Fibroblast of the conjunctiva (primary cell): ENCODE results near the gene BAHCC1.
"Not testable (repeated sequence)": the region's sequence is repeated elsewhere in the genome, so short reads cannot be mapped to it uniquely, and the experiment has no call there.

Experiments used
- DNase-seq: peaks from one replicate; pipeline ENCODE4 v3.0.0-alpha.2; 2010; ENCODE audit warnings: low read depth

The BAHCC1 gene

DNA sequence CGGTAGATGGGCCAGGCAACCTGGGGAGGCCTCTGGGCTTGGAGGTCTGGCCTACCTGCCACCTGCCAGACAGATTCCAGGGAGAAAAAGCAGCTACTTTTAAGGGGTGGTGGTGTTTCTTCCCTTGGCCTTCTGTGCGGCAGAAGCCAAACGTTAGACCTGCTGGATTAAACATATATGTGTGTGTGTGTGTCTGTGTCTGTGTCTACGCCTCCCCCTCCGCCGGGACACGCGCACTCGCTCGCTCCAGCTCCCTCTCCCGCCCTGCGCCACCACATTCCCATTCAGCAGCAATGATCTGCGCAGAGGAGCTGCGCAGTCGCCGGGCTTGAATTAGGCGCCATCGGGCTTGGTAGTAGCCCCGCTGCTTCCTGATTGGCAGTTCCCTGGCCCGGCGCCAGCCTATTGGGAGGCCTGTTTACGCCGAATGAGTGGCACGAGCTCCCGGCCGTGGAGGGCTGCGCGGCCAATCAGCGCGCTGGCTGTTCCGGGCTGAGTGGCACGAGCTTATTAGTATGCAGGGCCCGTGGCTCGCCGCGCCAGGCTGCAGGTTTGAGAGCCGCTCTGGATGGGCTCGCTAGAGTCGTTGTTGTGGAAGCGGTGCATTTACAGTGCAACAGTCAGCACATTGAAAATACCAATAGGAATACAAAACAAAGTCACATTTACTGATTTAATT lies at the start of gene BAHCC1:
Gene BAHCC1, plus strand, starts transcription at position 537 of the 679 bp plus-strand sequence. CDS start 4,283 bp downstream, outside the sequence.
- peak; percentile 100 for DNase-seq

DNA sequence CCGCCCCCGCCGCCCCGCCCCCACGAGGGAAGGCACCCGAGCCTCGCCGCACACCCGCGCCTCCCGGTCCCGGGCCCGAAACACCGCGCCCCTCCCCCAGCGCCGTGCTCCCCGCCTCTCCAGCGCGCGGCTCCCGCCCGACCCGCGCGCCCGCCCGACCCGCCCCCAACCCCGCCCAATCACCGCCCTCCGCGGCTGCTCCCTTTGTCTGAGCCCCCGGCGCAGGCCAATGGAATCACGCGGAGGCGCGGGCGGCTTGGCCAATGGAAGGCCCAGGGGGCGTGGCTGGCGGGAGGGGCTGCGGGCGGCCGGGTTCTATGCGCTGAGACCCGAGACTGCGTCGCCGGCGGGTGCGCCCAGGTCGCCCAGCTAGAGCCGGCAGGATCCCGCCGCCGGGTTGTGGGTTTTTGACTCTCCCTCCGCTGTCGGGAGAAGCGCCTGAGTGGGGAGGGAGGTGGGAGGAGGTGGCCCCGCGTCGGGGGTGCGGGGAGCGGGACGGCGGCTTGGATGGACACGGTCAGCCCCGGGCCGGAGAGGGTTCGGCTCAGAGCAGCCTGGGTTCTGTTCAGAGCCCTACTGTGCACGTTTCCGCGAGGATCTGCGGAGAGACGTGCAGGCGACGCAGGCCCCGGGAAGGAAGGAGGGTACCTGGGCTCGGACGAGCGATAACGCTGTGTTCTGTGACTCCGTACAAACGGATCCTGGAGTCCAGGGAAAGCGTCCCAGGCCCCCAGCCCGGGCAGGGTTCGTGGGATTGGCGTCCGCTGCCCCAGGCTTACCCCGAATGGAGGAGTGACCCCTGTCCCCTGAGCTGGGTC lies 49.0 kb upstream of the BAHCC1 start:
- peak; percentile 90 for DNase-seq

DNA sequence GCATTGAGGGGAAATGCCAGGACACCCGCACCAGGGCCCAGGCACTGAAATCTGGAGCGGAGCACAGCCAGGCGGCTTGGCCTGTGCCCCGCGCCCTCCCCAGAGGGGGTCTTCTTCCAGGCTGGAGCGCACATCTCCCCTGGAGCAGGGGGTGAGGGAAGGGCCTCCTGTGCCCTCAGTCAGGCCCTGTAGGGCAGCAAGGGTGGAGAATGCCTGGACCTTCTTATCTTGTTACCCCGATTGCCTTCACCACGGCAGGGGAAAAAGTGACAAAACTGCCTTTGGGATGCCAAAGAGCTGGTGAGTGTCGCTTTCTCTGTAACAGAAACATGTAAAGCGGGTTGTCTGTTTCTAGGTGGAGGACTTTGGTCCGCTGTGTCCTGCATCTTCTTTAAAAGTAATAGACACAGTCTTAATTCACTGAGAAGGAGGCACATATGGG lies 48.3 kb upstream of the BAHCC1 start:
- no peak for DNase-seq

DNA sequence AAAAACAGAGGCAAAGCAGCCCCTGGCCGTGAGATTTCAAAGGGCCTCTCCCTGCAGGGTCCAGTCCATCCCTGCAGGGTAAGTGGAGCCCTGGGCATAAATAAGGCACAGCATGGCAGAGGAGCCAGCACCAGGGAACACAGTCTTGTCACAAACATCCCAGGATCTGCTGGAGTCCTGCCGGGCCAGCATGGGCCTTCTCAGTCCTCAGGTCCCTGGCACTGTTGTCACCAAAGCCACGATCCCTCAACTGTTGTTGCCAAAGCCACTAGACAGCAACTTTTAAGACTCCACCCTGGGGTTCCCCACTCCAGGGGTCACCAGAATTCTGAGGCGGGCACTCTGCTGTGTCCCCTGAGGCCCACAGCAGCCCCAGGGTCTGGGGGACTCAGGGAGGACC lies 47.8 kb upstream of the BAHCC1 start:
- no peak for DNase-seq

DNA sequence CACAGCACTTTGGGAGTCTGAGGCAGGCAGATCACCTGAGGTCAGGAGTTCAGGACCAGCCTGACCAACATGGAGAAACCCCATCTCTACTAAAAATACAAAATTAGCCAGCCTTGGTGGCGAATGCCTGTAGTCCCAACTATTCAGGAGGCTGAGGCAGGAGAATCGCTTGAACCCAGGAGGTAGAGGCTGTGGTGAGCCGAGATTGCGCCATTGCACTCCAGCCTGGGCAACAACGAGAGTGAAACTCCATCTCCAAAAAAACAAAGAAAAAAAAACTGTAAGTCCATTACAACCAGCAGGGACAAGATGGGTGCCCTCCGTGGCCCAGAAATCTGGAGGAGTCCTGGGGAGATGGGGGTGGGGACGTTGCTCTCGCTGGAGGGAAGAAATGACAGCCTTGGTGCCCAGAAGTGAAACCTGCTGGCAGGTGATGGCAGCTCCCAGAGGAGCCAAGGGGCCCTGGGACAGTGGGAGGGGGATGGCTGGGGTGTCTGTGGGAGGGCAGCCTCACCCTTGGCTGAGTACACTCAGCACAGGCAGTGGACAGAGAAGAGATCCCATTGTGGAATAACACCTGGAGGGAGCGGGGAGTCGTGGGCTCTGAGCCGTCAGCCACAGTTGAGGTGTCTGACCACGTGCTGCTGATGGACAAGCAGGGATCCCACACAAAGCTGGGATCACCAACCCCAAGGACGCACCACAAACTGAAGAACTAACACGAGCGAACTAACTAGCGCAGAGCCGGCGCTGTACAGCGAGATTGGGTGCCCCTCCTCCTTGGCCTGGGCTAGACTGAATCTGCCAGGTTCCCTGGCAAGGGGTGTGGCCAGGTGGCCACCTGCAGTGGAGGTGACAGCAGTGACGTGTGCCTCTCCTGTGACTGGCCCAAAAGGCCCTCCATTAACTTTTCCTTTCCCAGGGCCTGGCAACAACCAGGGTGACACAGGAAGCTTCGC lies 46.9 kb upstream of the BAHCC1 start:
- no peak for DNase-seq

DNA sequence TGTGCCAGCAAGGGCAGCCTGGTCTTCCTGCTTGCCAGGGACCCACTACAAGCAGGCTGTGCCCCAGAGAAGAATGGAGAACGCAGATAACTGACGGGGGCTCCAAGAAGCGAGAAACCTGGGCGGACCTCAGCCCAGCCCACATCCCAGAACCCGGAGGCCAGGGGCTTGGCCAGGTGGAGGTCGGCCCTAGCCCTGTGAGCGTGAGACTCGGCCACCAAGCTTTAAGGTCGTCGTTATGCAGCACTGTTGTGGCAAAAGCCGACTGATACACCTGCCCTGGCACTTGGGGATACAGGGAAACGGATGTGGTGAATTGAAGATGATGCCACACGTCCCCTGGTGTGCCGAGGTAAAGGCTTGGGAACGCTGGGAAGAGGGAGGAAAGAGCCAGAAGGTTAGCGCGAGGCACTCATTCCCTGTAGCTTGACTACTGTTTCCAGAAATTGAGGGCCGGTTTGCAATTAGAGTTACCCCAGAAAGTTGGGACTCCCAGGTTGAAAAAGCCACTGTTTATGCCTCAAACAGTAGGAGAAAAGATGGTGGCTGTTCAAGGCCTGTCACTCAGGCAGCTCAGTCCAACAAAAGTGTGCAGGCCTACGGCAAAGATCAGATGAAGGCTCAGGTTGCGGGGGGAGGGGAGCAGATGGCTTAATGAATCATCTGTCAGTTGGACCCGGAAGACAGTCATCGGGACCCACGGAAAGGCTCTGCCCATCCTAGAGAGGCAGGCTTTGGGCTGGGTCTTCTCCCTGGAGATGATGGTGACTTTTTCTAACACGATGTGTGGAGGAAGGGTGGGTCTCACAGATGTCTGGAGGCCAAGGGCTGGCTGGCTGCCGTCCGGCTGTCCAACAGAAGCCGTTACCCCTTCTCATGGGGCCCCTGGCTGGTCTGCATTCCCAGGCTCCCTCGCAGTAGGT lies 45.6 kb upstream of the BAHCC1 start:
- DNase-seq = no peak

DNA sequence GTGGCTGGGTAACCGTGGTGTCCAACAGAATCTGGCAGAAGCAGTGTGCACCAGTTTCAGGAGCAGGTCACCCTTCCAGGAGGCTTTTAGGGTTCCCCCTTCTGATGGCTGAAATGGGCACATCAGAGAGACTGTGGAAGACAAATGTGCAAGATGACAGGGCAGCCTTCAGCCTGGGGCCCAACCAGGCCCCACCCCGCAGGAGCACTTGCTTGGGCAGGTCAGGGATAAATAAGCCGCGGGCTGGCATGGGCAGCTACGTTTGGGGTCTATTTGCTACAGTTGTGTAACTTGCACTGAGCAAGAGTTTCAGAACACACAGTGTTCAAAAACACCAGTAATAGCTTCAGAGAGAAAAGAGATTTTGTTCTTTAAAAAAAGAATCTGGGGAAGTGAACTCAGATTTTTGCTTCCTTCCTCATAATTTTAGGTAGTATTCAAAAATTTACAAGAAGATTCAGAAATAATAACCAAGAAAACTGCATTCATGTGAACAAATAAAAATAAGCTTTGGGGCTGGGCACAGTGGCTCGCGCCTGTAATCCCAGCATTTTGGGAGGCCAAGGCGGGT lies 44.9 kb upstream of the BAHCC1 start:
- DNase-seq = no peak

DNA sequence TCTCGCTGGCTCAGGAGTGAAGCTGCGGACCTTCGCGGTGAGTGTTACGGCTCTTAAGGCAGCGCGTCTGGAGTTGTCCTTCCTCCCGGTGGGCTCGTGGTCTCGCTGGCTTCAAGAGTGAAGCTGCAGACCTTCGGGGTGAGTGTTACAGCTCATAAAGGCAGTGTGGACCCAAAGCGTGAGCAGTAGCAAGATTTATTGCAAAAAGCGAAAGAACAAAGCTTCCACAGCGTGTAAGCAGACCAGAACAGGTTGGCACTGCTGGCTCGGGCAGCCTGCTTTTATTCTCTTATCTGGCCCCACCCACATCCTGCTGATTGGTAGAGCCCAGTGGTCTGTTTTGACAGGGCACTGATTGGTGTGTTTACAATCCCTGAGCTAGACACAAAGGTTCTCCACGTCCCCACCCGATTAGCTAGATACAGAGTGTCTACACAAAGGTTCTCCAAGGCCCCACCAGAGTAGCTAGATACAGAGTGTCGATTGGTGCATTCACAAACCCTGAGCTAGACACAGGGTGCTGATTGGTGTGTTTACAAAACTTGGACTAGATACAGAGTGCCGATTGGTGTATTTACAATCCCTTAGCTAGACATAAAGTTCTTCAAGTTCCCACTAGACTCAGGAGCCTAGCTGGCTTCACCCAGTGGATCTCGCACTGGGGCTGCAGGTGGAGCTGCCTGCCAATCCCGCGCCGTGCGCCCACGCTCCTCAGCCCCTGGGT lies 43.8 kb upstream of the BAHCC1 start:
- DNase-seq = not testable (repeated sequence)

DNA sequence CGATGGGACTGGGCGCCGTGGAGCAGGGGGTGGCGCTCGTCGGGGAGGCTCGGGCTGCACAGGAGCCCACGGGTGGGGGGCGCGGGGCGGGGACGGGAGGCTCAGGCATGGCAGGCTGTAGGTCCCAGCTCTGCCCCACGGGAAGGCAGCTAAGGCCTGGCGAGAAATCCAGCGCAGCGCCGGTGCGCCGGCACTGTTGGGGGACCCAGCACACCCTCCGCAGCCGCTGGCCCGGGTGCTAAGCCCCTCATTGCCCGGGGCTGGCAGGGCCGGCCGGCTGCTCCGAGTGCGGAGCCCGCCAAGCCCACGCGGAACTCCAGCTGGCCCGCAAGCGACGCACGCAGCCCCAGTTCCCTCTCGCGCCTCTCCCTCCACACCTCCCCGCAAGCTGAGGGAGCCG lies 43.2 kb upstream of the BAHCC1 start:
- DNase-seq = not testable (repeated sequence)

DNA sequence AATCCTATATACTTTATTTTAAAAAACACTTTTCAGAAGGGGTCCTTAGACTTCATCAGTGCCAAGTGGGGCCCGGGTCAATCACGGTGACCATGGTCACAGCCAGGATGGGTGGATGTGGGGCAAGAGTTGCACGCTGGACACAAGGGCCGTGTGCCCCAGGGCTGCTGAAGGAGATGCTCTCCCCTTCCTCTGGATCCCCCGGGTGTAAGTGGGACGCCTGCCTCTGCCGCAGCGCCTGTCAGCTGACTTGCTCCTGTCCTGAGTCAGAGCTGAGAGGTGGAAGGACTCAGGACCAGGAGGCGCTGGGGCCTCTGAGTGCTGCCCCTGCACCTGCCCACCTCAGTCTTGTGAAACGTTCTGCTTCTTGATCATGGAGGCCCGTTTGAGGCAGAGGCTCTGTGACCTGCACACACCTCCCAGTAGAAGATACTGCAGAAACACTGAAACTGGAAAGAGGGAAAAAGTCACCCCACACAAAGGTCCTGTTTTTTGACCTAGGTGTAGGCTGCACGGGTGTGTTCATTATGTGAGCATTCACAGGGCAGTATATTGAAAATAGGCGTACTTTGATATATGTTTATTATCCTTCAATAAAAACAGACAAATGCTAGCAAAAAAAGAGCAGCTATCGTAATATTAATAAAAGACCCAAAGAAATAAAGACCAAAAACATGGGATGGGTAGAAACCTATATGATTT lies 40.9 kb upstream of the BAHCC1 start:
- DNase-seq = no peak

DNA sequence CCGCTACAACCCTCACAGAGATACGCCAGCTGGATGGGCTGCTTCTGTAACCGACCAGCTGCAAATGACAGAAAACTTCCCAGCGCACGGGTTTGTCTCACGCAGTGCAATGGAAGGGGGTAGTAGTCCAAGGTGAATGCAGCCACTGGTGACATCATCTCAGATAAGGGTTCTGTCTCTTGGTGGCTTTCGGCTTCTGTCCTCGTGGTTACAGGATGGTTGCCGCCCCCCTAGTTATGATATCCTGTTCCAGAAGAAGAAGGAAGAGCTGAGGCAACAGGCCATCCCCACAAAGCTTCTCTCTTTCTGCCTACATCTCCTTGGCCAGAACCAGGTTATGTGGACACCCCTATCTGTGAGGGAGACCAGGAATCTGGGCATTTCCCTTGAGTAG lies 40.3 kb upstream of the BAHCC1 start:
- no peak for DNase-seq

DNA sequence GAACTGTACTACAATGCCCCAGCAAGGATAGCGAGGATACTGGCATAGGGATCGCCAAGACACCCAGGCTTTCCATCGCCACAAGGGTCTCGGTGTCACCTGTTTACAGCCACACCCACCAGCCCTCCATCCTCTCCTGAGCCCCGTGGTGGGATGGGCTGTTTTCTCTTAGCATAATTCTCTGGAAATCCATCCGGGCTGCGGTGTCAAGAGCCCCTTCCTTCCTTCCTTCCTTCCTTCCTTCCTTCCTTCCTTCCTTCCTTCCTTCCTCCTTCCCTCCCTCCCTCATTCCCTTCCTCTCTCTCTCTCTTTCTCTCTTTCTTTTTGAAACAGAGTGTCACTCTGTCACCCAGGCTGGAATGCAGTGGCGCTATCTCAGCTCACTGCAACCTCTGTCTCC lies 36.0 kb upstream of the BAHCC1 start:
- no peak for DNase-seq

DNA sequence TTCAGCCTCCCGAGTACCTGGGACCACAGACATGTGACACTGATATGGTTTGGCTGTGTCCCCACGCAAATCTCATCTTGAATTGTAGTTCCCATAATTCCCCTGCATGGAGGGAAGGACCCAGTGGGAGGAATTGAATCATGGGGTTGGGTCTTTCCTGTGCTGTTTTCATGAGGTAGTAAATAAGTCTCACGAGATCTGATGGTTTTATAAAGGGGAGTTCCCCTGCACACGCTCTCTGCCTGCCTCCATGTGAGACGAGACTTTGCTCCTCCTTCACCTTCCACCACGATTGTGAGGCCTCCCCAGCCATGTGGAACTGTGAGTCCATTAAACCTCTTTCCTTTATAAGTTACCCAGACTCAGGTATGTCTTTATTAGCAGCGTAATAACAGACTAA lies 33.3 kb upstream of the BAHCC1 start:
- not testable (repeated sequence) for DNase-seq

DNA sequence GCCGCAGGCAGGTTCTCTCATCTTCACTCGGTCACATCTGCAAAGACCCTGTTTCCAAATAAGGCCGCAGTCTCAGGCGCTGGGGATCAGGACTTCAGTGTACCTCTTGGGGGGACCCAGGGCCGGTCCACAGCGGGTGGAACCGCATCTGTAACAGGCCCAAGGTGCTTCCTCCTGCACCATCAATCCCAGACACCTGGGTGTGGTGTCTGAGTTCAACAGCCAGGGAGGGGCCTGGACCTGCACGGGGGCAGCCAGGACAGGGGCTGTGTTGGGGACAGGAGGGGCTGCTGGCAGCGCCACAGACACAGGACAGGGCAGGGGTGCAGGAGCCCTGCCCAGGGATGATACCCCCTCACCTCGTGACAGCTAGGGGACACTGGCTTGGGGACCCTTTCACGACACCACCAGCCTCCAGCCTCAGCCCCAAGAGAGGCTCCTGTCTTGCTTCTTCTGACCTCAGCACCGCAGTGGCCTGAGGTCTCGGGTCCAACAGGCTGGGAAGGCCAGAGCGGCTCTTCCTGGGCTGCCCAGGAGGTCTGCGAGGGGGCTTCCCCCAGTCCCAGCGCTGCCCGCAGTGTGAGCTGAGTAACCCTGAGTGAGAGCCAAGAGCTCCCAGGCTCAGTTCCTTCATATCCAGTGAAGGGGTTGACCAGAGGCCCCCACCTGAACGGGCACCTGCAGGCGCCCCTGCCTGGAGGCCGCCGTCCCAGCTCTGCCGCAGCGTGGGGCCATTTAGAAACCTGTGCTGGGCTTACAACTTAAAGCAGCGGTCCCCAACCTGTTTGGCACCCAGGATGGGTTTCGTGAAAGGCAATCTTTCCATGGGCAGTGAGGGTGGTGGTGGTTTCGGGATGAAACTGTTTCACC lies 30.7 kb upstream of the BAHCC1 start:
- no peak for DNase-seq

DNA sequence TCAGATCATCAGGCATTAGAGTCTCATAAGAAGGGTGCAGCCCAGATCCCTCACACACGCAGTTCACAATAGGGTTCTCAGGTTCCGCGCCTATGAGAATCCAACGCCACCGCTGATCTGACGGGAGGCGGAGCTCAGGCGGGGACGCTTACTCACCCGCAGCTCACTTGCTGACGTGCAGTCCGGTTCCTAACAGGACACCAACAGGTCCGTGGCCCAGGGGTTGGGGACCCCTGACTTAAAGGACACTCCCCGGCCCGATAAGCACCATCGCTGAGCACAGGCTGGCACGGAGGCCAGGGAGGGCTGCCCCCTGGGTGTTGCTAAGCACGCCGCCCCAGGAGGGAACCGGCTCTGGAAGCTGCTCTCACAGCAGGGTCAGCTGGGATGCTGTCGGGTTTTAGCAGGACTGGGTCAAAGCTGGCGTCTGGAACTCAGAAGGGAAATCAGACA lies 30.1 kb upstream of the BAHCC1 start:
- no peak for DNase-seq

DNA sequence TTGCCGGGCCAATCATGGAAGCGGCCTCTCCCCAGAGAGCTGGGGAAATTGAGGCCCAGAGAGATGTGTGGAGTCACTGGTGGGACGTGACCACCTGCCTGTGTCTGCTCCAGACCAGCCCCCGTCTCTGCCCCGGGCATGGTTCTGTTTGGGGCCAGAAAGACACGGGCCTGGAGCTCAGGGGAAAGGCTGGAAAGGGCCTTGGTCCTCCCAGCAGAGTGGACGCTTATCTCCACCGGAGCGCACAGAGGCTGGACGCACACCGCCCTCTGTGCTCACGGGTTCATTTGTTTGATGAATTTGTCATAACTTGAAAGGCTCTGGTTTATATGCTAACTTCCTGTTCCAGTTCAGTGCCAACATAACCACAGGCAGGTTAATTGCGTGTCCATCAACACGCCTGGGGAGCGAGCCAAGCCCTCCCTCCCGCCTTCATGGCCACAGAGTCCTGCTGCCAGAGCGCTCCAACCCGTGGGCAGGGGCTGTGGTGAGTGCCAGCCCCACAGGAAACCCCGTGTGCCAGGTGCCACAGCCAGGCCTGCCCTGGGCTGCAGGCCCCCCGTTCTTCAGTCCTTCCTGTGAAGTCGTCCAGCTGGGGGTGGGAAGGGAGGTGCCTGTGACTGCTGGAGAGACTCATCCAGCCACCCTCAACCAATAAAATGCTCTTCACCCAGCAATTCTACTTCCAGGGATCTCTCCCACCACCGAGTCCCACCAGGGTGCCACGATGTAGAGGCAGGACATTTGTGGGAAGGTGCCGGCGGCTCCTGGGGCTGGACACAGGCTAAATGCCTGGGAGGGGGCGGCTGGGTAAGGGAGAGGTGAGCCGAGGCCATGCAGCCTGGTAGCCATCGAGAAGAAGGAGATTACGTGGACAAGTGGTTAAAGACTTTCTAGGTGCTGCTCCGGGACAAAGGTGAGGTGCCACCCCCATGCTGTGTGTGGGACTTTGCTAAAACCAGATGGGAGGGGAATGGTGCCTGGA lies 29.4 kb upstream of the BAHCC1 start:
- no peak for DNase-seq

DNA sequence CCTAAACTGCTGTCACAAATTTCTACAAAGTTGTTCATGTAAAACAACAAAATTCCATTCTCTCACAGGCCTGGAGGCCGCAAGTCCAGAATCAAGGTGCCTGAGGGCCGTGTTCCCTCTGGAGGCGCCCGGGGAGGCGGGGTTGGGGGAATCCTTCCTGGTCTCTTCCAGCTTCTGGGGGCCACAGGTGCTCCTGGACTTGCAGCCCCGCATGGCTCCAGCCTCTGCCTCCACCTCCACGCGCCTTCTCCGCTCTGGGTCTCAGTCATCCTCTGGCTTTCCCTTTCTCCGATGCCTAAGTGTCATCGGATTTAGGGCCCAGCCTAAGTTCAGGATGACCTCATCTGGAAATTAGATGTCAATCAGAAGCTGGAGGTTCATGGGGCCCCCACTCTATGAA lies 28.6 kb upstream of the BAHCC1 start:
- no peak for DNase-seq
